Loucy (cell line): ENCODE data around the gene DIP2A.

Source experiments
- EZH2phosphoT487 ChIP-seq: fragments of 200-600 bp; IDR thresholded peaks from 2 replicates; pipeline ENCODE4 v1.6.1; 2018; ENCODE audit warnings: antibody characterized with exemption, mild to moderate bottlenecking, moderate library complexity, borderline replicate concordance
- TF ChIP-seq, protein P1 (sequence below): fragments of 200-600 bp; sonication (generic); conservative IDR thresholded peaks from 2 replicates; pipeline ENCODE4 v1.5.1; 2014; ENCODE audit warnings: mild to moderate bottlenecking, antibody characterized with exemption, low read length

DNA sequence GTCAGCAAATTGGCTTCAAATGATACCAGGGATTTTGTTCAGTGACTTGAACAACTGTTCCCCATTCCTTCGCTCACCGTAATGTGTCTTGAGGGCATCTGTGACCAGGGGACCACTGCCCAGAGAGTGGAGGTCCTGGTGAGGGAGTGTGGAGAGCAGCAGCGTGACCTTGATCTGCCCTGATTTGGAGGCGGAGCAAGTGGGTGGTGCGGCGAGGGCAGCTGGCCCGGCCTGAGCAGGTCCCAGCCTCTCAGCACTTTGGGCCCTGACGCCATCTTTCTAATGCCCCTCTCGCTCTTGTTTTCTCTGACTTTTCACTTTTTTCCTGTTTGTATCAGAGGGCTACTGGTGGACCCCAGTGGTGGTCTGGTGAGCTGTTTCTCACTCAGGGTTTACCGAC lies 31.1 kb downstream of the DIP2A start:
- TF ChIP-seq, protein P1, sequence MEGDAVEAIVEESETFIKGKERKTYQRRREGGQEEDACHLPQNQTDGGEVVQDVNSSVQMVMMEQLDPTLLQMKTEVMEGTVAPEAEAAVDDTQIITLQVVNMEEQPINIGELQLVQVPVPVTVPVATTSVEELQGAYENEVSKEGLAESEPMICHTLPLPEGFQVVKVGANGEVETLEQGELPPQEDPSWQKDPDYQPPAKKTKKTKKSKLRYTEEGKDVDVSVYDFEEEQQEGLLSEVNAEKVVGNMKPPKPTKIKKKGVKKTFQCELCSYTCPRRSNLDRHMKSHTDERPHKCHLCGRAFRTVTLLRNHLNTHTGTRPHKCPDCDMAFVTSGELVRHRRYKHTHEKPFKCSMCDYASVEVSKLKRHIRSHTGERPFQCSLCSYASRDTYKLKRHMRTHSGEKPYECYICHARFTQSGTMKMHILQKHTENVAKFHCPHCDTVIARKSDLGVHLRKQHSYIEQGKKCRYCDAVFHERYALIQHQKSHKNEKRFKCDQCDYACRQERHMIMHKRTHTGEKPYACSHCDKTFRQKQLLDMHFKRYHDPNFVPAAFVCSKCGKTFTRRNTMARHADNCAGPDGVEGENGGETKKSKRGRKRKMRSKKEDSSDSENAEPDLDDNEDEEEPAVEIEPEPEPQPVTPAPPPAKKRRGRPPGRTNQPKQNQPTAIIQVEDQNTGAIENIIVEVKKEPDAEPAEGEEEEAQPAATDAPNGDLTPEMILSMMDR = no peak
- TF ChIP-seq EZH2phosphoT487 = no peak
